HepG2 (cell line): ENCODE results near the gene TBX18. TPM values are rescaled to one million over a fixed set of nuclear protein-coding genes. Genes with fewer than 3 reads are reported as not detected.

Experiments
- ATAC-seq: fragments of 200-7000 bp; cut with Tn5 transposase; 3 replicates; pipeline ENCODE4 v1.9.1; 2020; ENCODE audit warnings: mild to moderate bottlenecking, moderate library complexity
- BruUV-seq: library from RNA; stranded (reverse); fragments of 400-500 nt; replicated peaks from 2 replicates; lab custom pipeline; 2021; lab: Mats Ljungman, UMichigan
- CTCF ChIA-PET: fragments of 300-600 bp; formaldehyde crosslinking; extraction: SDS; loops from one replicate; lab custom pipeline; 2021; ENCODE audit warnings: low total read pairs, inconsistent platforms, low intra/inter-chr PET ratio; lab: Yijun Ruan, JAX
- POLR2A ChIA-PET: fragments of 350-600 bp; sonication (Branson Sonifier 250); formaldehyde crosslinking; loops from one replicate; lab custom pipeline; 2020; ENCODE audit warnings: antibody characterized with exemption, inconsistent platforms; lab: Yijun Ruan, JAX
- DNase-seq: peaks from one replicate; pipeline ENCODE4 v3.0.0-alpha.2; 2015; ENCODE audit warnings: low spot score
- FAIRE-seq: peaks from 3 replicates; lab custom pipeline; 2011; peaks lifted over from hg19 to GRCh38; lab: Jason Lieb, UNC
- H2AFZ ChIP-seq: one replicate; pipeline ENCODE4 v1.6.1; 2011; ENCODE audit warnings: low read length, inconsistent platforms
- H3K27ac ChIP-seq: fragments of 300-600 bp; 3 replicates; pipeline ENCODE4 v1.8.0; 2011; ENCODE audit warnings: mixed run types, mild to moderate bottlenecking, mixed read lengths, low read length, inconsistent platforms; ENCODE audit not compliant: insufficient read depth; ENCODE audit errors: extremely low read length
- H3K27me3 ChIP-seq, 2 experiments: fragments of 200-600 bp in 1 of 2; 2 replicates in 1 of 2; 3 replicates in 1 of 2; pipeline versions ENCODE4 v1.6.0 to v1.8.0; 2011; ENCODE audit warnings: low read length in 2 of 2, mild to moderate bottlenecking in 2 of 2, moderate library complexity in 2 of 2, inconsistent platforms in 1 of 2; ENCODE audit not compliant: insufficient read depth in 2 of 2, control insufficient read depth in 1 of 2
- H3K36me3 ChIP-seq, 2 experiments: fragments of 200-600 bp in 1 of 2; replicated peaks in 1 of 2; 2 replicates in 1 of 2; 3 replicates in 1 of 2; pipeline versions ENCODE4 v1.5.1 to v1.8.0; 2011; ENCODE audit warnings: low read length in 2 of 2, inconsistent platforms in 1 of 2; ENCODE audit not compliant: insufficient read depth in 2 of 2, control insufficient read depth in 1 of 2
- H3K4me1 ChIP-seq: 2 replicates; pipeline ENCODE4 v1.5.1; 2012; ENCODE audit warnings: low read length, inconsistent platforms; ENCODE audit not compliant: insufficient read depth
- H3K4me2 ChIP-seq: 2 replicates; pipeline ENCODE4 v1.6.0; 2011; ENCODE audit warnings: low read depth, low read length, inconsistent platforms
- H3K4me3 ChIP-seq, 3 experiments: fragments of 200-600 bp in 1 of 3; sonication (generic), shearing (Covaris generic) in 1 of 3; replicated peaks in 1 of 3; 2 replicates each; pipeline ENCODE4 v1.5.1; 2011 to 2016; ENCODE audit warnings: low read length in 3 of 3, inconsistent platforms in 2 of 3, low read depth in 2 of 3, mild to moderate bottlenecking in 2 of 3, control low read depth in 1 of 3, mixed read lengths in 1 of 3; ENCODE audit not compliant: insufficient read depth in 1 of 3
- H3K79me2 ChIP-seq: one replicate; pipeline ENCODE4 v1.6.1; 2011; ENCODE audit warnings: low read length, inconsistent platforms; ENCODE audit not compliant: insufficient read depth
- H3K9ac ChIP-seq: 2 replicates; pipeline ENCODE4 v1.6.0; 2011; ENCODE audit warnings: mild to moderate bottlenecking, low read depth, low read length, inconsistent platforms; ENCODE audit not compliant: insufficient read depth
- H3K9me3 ChIP-seq: 2 replicates; pipeline ENCODE4 v1.5.1; 2012; ENCODE audit warnings: mild to moderate bottlenecking, low read length
- H4K20me1 ChIP-seq: 2 replicates; pipeline ENCODE4 v1.6.0; 2011; ENCODE audit warnings: inconsistent platforms, mild to moderate bottlenecking, low read length, moderate library complexity; ENCODE audit not compliant: insufficient read depth
- AHR ChIP-seq: IDR thresholded peaks from 2 replicates; pipeline ENCODE4 v1.6.1; 2018; ENCODE audit warnings: missing genetic modification reagents, missing compliant biosample characterization
- SMARCC2 ChIP-seq: fragments of 450-650 bp; IDR thresholded peaks from 2 replicates; pipeline ENCODE4 v1.6.1; 2017; ENCODE audit warnings: antibody characterized with exemption, mild to moderate bottlenecking
- ZMAT3 ChIP-seq: sonication (generic); formaldehyde crosslinking; conservative IDR thresholded peaks from 2 replicates; pipeline ENCODE4 v1.7.0; 2021; ENCODE audit warnings: missing genetic modification reagents
- ZNF350 ChIP-seq: sonication (generic); formaldehyde crosslinking; IDR thresholded peaks from 2 replicates; pipeline ENCODE4 v1.4.0; 2020; ENCODE audit warnings: mild to moderate bottlenecking, low read depth, missing genetic modification reagents, borderline replicate concordance
- ZNF562 ChIP-seq: sonication (generic); formaldehyde crosslinking; IDR thresholded peaks from 2 replicates; pipeline ENCODE4 v1.8.0; 2022; ENCODE audit warnings: missing genetic modification reagents, borderline replicate concordance
- WGBS: methylation state at CpG from one replicate; pipeline ENCODE4 v1.1.6; 2017; ENCODE audit warnings: low lambda C conversion rate; 5-methylcytosine and 5-hydroxymethylcytosine counted together
- in situ Hi-C: cut with HindIII; loops from 2 replicates; pipeline ENCODE4 v1.10.0; 2017; ENCODE audit warnings: low pct_unique_long_range_greater_than_20kb; ENCODE audit not compliant: extremely low pct_ligation_motif_present
- intact Hi-C: fragments of 100-400 bp; cut with micrococcal nuclease; formaldehyde crosslinking; loops from one replicate; pipeline ENCODE4 v1.10.0; 2022; ENCODE audit not compliant: unreplicated experiment
- polyA plus RNA-seq, 8 experiments: library from polyadenylated mRNA; depleted of rRNA in 3 of 8; stranded (reverse) in 7 of 8; unstranded in 1 of 8; fragments of >200 nt; fragmentation: Illumina TruSeq in 4 of 8; extraction: Trizol in 4 of 8; gene quantifications; 2 replicates each; pipeline versions ENCODE4 v1.2.1 to v1.2.3, GENCODE V29; 2011 to 2016; ENCODE audit warnings: low read depth in 4 of 8, missing spikeins in 1 of 8, mixed read lengths in 1 of 8; ENCODE audit not compliant: insufficient read depth in 1 of 8
- total RNA-seq, 5 experiments: library from RNA; depleted of rRNA; stranded (reverse); fragments of >200 nt; fragmentation: Illumina TruSeq; extraction: Trizol; gene quantifications; 2 replicates each; pipeline ENCODE4 v1.2.3, GENCODE V29; 2016; ENCODE audit warnings: low read depth in 1 of 5
- TF ChIP-seq, protein P1 (sequence below), 2 experiments: IDR thresholded peaks; 2 replicates each; pipeline ENCODE4 v1.6.1; 2011 to 2012; ENCODE audit warnings: low read length in 2 of 2, borderline replicate concordance in 1 of 2, low read depth in 1 of 2, mild to moderate bottlenecking in 1 of 2, moderate library complexity in 1 of 2
- TF ChIP-seq, protein P2 (sequence below): sonication (generic); formaldehyde crosslinking; IDR thresholded peaks from 2 replicates; pipeline ENCODE4 v1.5.0; 2020; ENCODE audit warnings: mild to moderate bottlenecking, missing genetic modification reagents

TBX18 gene
- total and polyA plus RNA-seq, 2 of the 13 experiments (the other 11 are each of a cell fraction or from before 2014, with no cell fraction given) = not detected

GRCh38 chr6:84691978-84692623 lies 72.3 kb downstream of the TBX18 start:
- CTCF ChIA-PET = no interaction called here
- Histone ChIP-seq H3K4me2 (no peak overlapping the region), H3K36me3 (no peaks in the 10 kb centered on the region), H2AFZ (no peak overlapping the region), H3K79me2 (no peaks in the 10 kb centered on the region), H3K9me3 (no peaks in the 10 kb centered on the region), H3K27me3 (no peaks in the 10 kb centered on the region), H3K4me1 (no peaks in the 10 kb centered on the region), H3K4me3 (no peak overlapping the region), H4K20me1 (no peaks in the 10 kb centered on the region), H3K9ac (no peak overlapping the region), H3K27ac (no peak overlapping the region)
- BruUV-seq = no TSS peak
- TF ChIP-seq ZMAT3 (CRISPR knock-in tag) = no peak
- no peak for TF ChIP-seq ZNF562
- TF ChIP-seq SMARCC2 = no peak
- no peak for TF ChIP-seq ZNF350 (CRISPR knock-in tag)
- no peak for TF ChIP-seq AHR (CRISPR knock-in tag)
- TF ChIP-seq, protein P1, sequence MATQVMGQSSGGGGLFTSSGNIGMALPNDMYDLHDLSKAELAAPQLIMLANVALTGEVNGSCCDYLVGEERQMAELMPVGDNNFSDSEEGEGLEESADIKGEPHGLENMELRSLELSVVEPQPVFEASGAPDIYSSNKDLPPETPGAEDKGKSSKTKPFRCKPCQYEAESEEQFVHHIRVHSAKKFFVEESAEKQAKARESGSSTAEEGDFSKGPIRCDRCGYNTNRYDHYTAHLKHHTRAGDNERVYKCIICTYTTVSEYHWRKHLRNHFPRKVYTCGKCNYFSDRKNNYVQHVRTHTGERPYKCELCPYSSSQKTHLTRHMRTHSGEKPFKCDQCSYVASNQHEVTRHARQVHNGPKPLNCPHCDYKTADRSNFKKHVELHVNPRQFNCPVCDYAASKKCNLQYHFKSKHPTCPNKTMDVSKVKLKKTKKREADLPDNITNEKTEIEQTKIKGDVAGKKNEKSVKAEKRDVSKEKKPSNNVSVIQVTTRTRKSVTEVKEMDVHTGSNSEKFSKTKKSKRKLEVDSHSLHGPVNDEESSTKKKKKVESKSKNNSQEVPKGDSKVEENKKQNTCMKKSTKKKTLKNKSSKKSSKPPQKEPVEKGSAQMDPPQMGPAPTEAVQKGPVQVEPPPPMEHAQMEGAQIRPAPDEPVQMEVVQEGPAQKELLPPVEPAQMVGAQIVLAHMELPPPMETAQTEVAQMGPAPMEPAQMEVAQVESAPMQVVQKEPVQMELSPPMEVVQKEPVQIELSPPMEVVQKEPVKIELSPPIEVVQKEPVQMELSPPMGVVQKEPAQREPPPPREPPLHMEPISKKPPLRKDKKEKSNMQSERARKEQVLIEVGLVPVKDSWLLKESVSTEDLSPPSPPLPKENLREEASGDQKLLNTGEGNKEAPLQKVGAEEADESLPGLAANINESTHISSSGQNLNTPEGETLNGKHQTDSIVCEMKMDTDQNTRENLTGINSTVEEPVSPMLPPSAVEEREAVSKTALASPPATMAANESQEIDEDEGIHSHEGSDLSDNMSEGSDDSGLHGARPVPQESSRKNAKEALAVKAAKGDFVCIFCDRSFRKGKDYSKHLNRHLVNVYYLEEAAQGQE (IDR thresholded peaks at IDR 0.05; ENCODE audit: borderline replicate concordance in 1 of 2, low read depth in 1 of 2, low read length in 2 of 2) = no peak
- TF ChIP-seq, protein P2, sequence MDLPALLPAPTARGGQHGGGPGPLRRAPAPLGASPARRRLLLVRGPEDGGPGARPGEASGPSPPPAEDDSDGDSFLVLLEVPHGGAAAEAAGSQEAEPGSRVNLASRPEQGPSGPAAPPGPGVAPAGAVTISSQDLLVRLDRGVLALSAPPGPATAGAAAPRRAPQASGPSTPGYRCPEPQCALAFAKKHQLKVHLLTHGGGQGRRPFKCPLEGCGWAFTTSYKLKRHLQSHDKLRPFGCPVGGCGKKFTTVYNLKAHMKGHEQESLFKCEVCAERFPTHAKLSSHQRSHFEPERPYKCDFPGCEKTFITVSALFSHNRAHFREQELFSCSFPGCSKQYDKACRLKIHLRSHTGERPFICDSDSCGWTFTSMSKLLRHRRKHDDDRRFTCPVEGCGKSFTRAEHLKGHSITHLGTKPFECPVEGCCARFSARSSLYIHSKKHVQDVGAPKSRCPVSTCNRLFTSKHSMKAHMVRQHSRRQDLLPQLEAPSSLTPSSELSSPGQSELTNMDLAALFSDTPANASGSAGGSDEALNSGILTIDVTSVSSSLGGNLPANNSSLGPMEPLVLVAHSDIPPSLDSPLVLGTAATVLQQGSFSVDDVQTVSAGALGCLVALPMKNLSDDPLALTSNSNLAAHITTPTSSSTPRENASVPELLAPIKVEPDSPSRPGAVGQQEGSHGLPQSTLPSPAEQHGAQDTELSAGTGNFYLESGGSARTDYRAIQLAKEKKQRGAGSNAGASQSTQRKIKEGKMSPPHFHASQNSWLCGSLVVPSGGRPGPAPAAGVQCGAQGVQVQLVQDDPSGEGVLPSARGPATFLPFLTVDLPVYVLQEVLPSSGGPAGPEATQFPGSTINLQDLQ = no peak
- intact Hi-C loops (no loop called here), in situ Hi-C loops (no loop called here)
- 23% methylated on average over 2 of the region's 2 CpGs for WGBS
- FAIRE-seq = no peak
- no peak for ATAC-seq
- DNase-seq = no peak
- POLR2A ChIA-PET = no interaction called here
